PC-9 (cell line): Measurements from ENCODE around the gene TTC27. TPM values are rescaled to one million over a fixed set of nuclear protein-coding genes. Genes with fewer than 3 reads are reported as not detected.

Source experiments
- BruUV-seq: library from RNA; stranded (reverse); fragments of 400-500 nt; replicated peaks from 2 replicates; lab custom pipeline; 2021; lab: Mats Ljungman, UMichigan
- CTCF ChIA-PET: fragments of 300-600 bp; sonication (Branson Sonifier 250); formaldehyde crosslinking; loops from one replicate; lab custom pipeline; 2022; ENCODE audit warnings: antibody characterized with exemption; lab: Charles Lee
- POLR2A ChIA-PET: fragments of 300-600 bp; sonication (Branson Sonifier 250); formaldehyde crosslinking; loops from one replicate; lab custom pipeline; 2022; ENCODE audit warnings: antibody characterized with exemption; ENCODE audit not compliant: unreplicated experiment; lab: Charles Lee
- DNase-seq, 2 experiments: peaks; one replicate each; pipeline versions ENCODE4 v3.0.0 to v3.0.0-alpha.2; 2015 to 2022; ENCODE audit warnings: mixed read lengths in 1 of 2
- H2AFZ ChIP-seq: fragments of 200-600 bp; sonication (generic); 2 replicates; pipeline ENCODE4 v1.8.1; 2017; ENCODE audit warnings: antibody characterized with exemption
- H3F3A ChIP-seq: fragments of 200-600 bp; sonication (generic); 2 replicates; pipeline ENCODE4 v1.8.1; 2017; ENCODE audit warnings: antibody characterized with exemption, mild to moderate bottlenecking, low read depth; ENCODE audit not compliant: insufficient read depth
- H3K27ac ChIP-seq: fragments of 200-600 bp; sonication (generic); 2 replicates; pipeline ENCODE4 v1.6.1; 2016; ENCODE audit warnings: mixed run types
- H3K27me3 ChIP-seq: fragments of 200-600 bp; sonication (generic); 2 replicates; pipeline ENCODE4 v1.6.1; 2016; ENCODE audit warnings: low read depth, mixed run types; ENCODE audit not compliant: insufficient read depth
- H3K36me3 ChIP-seq: fragments of 200-600 bp; sonication (generic); 2 replicates; pipeline ENCODE4 v1.6.1; 2016; ENCODE audit warnings: low read depth, mixed run types
- H3K4me1 ChIP-seq: fragments of 200-600 bp; sonication (generic); replicated peaks from 2 replicates; pipeline ENCODE4 v1.6.1; 2016; ENCODE audit warnings: mixed run types; ENCODE audit not compliant: insufficient read depth
- H3K4me2 ChIP-seq: fragments of 200-600 bp; sonication (generic); 2 replicates; pipeline ENCODE4 v1.6.1; 2017; ENCODE audit warnings: mixed run types
- H3K4me3 ChIP-seq: fragments of 200-600 bp; sonication (generic); 2 replicates; pipeline ENCODE4 v1.6.1; 2016; ENCODE audit warnings: mixed run types
- H3K79me2 ChIP-seq: fragments of 200-600 bp; sonication (generic); 2 replicates; pipeline ENCODE4 v1.6.1; 2017; ENCODE audit warnings: low read depth, mixed run types
- H3K9me2 ChIP-seq: fragments of 200-600 bp; sonication (generic); 2 replicates; pipeline ENCODE4 v1.8.1; 2017; ENCODE audit warnings: mild to moderate bottlenecking; ENCODE audit not compliant: insufficient read depth
- H3K9me3 ChIP-seq: fragments of 200-600 bp; sonication (generic); 2 replicates; pipeline ENCODE4 v1.8.1; 2016; ENCODE audit warnings: low read depth; ENCODE audit not compliant: insufficient read depth
- H4K20me1 ChIP-seq: fragments of 200-600 bp; sonication (generic); 2 replicates; pipeline ENCODE4 v1.8.1; 2017; ENCODE audit not compliant: insufficient read depth
- CTCF ChIP-seq: fragments of 200-600 bp; sonication (generic); conservative IDR thresholded peaks from 2 replicates; pipeline ENCODE4 v1.6.1; 2017; ENCODE audit warnings: mixed run types, antibody characterized with exemption, mild to moderate bottlenecking, moderate library complexity
- EZH2 ChIP-seq: fragments of 200-600 bp; sonication (generic); IDR thresholded peaks from 2 replicates; pipeline ENCODE4 v1.8.0; 2017; ENCODE audit warnings: antibody characterized with exemption, low read depth
- intact Hi-C: fragments of 100-400 bp; cut with micrococcal nuclease; formaldehyde crosslinking; loops from one replicate; pipeline ENCODE4 v1.10.0; 2022; ENCODE audit not compliant: unreplicated experiment
- total RNA-seq: library from RNA; stranded (reverse); gene quantifications from 2 replicates; pipeline ENCODE4 v1.2.3, GENCODE V29; 2021

The TTC27 gene
- total RNA-seq, 1 experiment from 2014 or later = 12.8 TPM

GRCh38 chr2:32738939-32739338 lies 111.1 kb downstream of the TTC27 start:
- intact Hi-C loops = no loop called here
- TF ChIP-seq CTCF = no peak
- no peak for TF ChIP-seq EZH2
- Histone ChIP-seq H2AFZ (no peak overlapping the region), H4K20me1 (no peaks in the 10 kb centered on the region; the same call in 1 of the 2 replicates), H3K36me3 (no peaks in the 10 kb centered on the region), H3K27me3 (no peaks in the 10 kb centered on the region), H3K9me2 (0 out of 2 replicates have a peak, but pooled peaks cover 4% of the 10 kb centered on the region), H3F3A (no peaks in the 10 kb centered on the region), H3K27ac (no peak overlapping the region), H3K4me3 (no peak overlapping the region), H3K79me2 (no peaks in the 10 kb centered on the region), H3K4me2 (no peak overlapping the region), H3K9me3 (no peaks in the 10 kb centered on the region; the same call in 1 of the 2 replicates), H3K4me1 (no peaks in the 10 kb centered on the region)
- no peak for DNase-seq
- POLR2A ChIA-PET = no interaction called here
- CTCF ChIA-PET = no interaction called here
- no TSS peak for BruUV-seq

- intact Hi-C loops = no loop called here
- no peak overlapping the region for H2AFZ ChIP-seq
- no peaks in the 10 kb centered on the region for H3K27me3 ChIP-seq
- H3F3A ChIP-seq = no peaks in the 10 kb centered on the region
- no TSS peak for BruUV-seq
- H3K79me2 ChIP-seq = no peaks in the 10 kb centered on the region
- no peak for DNase-seq
- H3K27ac ChIP-seq = no peak overlapping the region
- POLR2A ChIA-PET = no interaction called here
- H3K4me2 ChIP-seq = no peak overlapping the region
- CTCF ChIA-PET = interaction anchor here (0.6 kb wide), 1 partner anchor 712 kb away, joined by 4 read pairs; no protein-coding TSS in a partner anchor
- no peaks in the 10 kb centered on the region for H3K4me1 ChIP-seq
- no peak overlapping the region for H3K4me3 ChIP-seq
- 0 out of 2 replicates have a peak, but pooled peaks cover 4% of the 10 kb centered on the region for H3K9me2 ChIP-seq
- no peaks in the 10 kb centered on the region for H3K36me3 ChIP-seq
- H4K20me1 ChIP-seq = no peaks in the 10 kb centered on the region; the same call in 1 of the 2 replicates
- no peak for TF ChIP-seq CTCF
- TF ChIP-seq EZH2 = no peak
- no peaks in the 10 kb centered on the region; the same call in 1 of the 2 replicates for H3K9me3 ChIP-seq
These were observed 111.8 kb downstream of the TTC27 start for GRCh38 chr2:32739664-32740063.

GRCh38 chr2:32741575-32741974 lies 113.7 kb downstream of the TTC27 start:
- H3K27me3 ChIP-seq = no peaks in the 10 kb centered on the region

More at GRCh38 chr2:32741575-32741974, 113.7 kb downstream of the TTC27 start:
- no peaks in the 10 kb centered on the region; the same call in 1 of the 2 replicates for H4K20me1 ChIP-seq
- H3F3A ChIP-seq = no peaks in the 10 kb centered on the region
- POLR2A ChIA-PET = no interaction called here
- intact Hi-C loops = no loop called here
- H3K4me1 ChIP-seq = no peaks in the 10 kb centered on the region
- H3K4me2 ChIP-seq = no peak overlapping the region
- H3K36me3 ChIP-seq = no peaks in the 10 kb centered on the region
- H3K9me2 ChIP-seq = 0 out of 2 replicates have a peak, but pooled peaks cover 4% of the 10 kb centered on the region
- no peak for TF ChIP-seq EZH2
- no peak for TF ChIP-seq CTCF
- CTCF ChIA-PET = no interaction called here
- no peak overlapping the region for H3K27ac ChIP-seq
- no TSS peak for BruUV-seq
- no peaks in the 10 kb centered on the region; the same call in 1 of the 2 replicates for H3K9me3 ChIP-seq
- H2AFZ ChIP-seq = no peak overlapping the region
- no peak for DNase-seq
- no peaks in the 10 kb centered on the region for H3K79me2 ChIP-seq
- H3K4me3 ChIP-seq = no peak overlapping the region
